ENCODE data around the gene SOCS6.
"Not testable (repeated sequence)": the region's sequence is repeated elsewhere in the genome, so short reads cannot be mapped to it uniquely, and the experiment has no call there.

SOCS6 gene

GRCh38 chr18:70288851-70289328 lies at the start of gene SOCS6:
SOCS6 (plus strand) TSS chr18:70289045; CDS start chr18:70324669, 35,624 bp downstream.
- Mint-ChIP-seq H3K4me3 (peak within 1 kb of the TSS; percentile 44), H3K9me3 (peaks cover 2% of the 10 kb centered on the region), H3K36me3 (no peaks in the 10 kb centered on the region), H3K4me1 (peaks cover 5% of the 10 kb centered on the region), H3K27ac (no peak within 1 kb of the TSS)
- ATAC-seq (peak; percentile 72), DNase-seq (ENCODE audit: low spot score in 2 of 2) (peak; percentile 19 to 67)

- Mint-ChIP-seq H3K4me3 (no peak overlapping the region), H3K4me1 (no peaks in the 10 kb centered on the region), H3K9me3 (no peaks in the 10 kb centered on the region), H3K36me3 (no peaks in the 10 kb centered on the region), H3K27ac (no peak overlapping the region)
- no peak for DNase-seq (ENCODE audit: low spot score in 2 of 2)
- no peak for ATAC-seq
Observed at GRCh38 chr18:70243131-70243929, 45.5 kb upstream of the SOCS6 start.

GRCh38 chr18:70246061-70246466 lies 42.8 kb upstream of the SOCS6 start:
- DNase-seq (ENCODE audit: low spot score in 2 of 2) (no peak), ATAC-seq (no peak)
- no peaks in the 10 kb centered on the region for H3K4me1 Mint-ChIP-seq
- H3K9me3 Mint-ChIP-seq: no peaks in the 10 kb centered on the region
- H3K27ac Mint-ChIP-seq: no peak overlapping the region
- H3K36me3 Mint-ChIP-seq: no peaks in the 10 kb centered on the region
- H3K4me3 Mint-ChIP-seq: no peak overlapping the region

GRCh38 chr18:70249118-70249517 lies 39.7 kb upstream of the SOCS6 start:
- Mint-ChIP-seq H3K4me3 (no peak overlapping the region), H3K27ac (no peak overlapping the region), H3K9me3 (no peaks in the 10 kb centered on the region), H3K4me1 (no peaks in the 10 kb centered on the region), H3K36me3 (no peaks in the 10 kb centered on the region)
- no peak for DNase-seq (ENCODE audit: low spot score in 2 of 2)
- peak; percentile 13 for ATAC-seq

- not testable (repeated sequence) for DNase-seq (ENCODE audit: low spot score in 2 of 2); H3K4me3 Mint-ChIP-seq; H3K4me1 Mint-ChIP-seq; H3K36me3 Mint-ChIP-seq; ATAC-seq; H3K9me3 Mint-ChIP-seq; H3K27ac Mint-ChIP-seq
Observed at GRCh38 chr18:70249861-70250260, 39.0 kb upstream of the SOCS6 start.

- ATAC-seq: no peak
- Mint-ChIP-seq H3K4me1 (no peaks in the 10 kb centered on the region), H3K9me3 (no peaks in the 10 kb centered on the region), H3K4me3 (no peak overlapping the region), H3K36me3 (no peaks in the 10 kb centered on the region), H3K27ac (no peak overlapping the region)
- no peak for DNase-seq (ENCODE audit: low spot score in 2 of 2)
Observed at GRCh38 chr18:70250781-70251180, 38.1 kb upstream of the SOCS6 start.

GRCh38 chr18:70256184-70256583 lies 32.7 kb upstream of the SOCS6 start:
- H3K27ac Mint-ChIP-seq: no peak overlapping the region
- H3K9me3 Mint-ChIP-seq: no peaks in the 10 kb centered on the region
- H3K36me3 Mint-ChIP-seq: no peaks in the 10 kb centered on the region
- DNase-seq (ENCODE audit: low spot score in 2 of 2): no peak
- no peaks in the 10 kb centered on the region for H3K4me1 Mint-ChIP-seq
- ATAC-seq: no peak
- H3K4me3 Mint-ChIP-seq: no peak overlapping the region

GRCh38 chr18:70256994-70257393 lies 31.9 kb upstream of the SOCS6 start:
- Mint-ChIP-seq H3K36me3 (no peaks in the 10 kb centered on the region), H3K9me3 (no peaks in the 10 kb centered on the region), H3K27ac (no peak overlapping the region), H3K4me1 (no peaks in the 10 kb centered on the region), H3K4me3 (no peak overlapping the region)
- no peak for DNase-seq (ENCODE audit: low spot score in 2 of 2)
- no peak for ATAC-seq

- DNase-seq (ENCODE audit: low spot score in 2 of 2) (no peak), ATAC-seq (no peak)
- no peaks in the 10 kb centered on the region for H3K36me3 Mint-ChIP-seq
- no peaks in the 10 kb centered on the region for H3K4me1 Mint-ChIP-seq
- H3K27ac Mint-ChIP-seq: no peak overlapping the region
- H3K9me3 Mint-ChIP-seq: no peaks in the 10 kb centered on the region
- H3K4me3 Mint-ChIP-seq: no peak overlapping the region
Observed at GRCh38 chr18:70258243-70258642, 30.6 kb upstream of the SOCS6 start.

GRCh38 chr18:70260683-70261082 lies 28.2 kb upstream of the SOCS6 start:
- ATAC-seq (peak; percentile 31), DNase-seq (ENCODE audit: low spot score in 2 of 2) (no peak)
- Mint-ChIP-seq H3K4me1 (no peaks in the 10 kb centered on the region), H3K9me3 (no peaks in the 10 kb centered on the region), H3K36me3 (no peaks in the 10 kb centered on the region), H3K27ac (no peak overlapping the region), H3K4me3 (no peak overlapping the region)

- Mint-ChIP-seq H3K4me1 (no peaks in the 10 kb centered on the region), H3K9me3 (no peaks in the 10 kb centered on the region), H3K4me3 (no peak overlapping the region), H3K36me3 (no peaks in the 10 kb centered on the region), H3K27ac (no peak overlapping the region)
- DNase-seq (ENCODE audit: low spot score in 2 of 2) (no peak), ATAC-seq (no peak)
Observed at GRCh38 chr18:70261141-70261788, 27.6 kb upstream of the SOCS6 start.

GRCh38 chr18:70263336-70263735 lies 25.5 kb upstream of the SOCS6 start:
- DNase-seq (ENCODE audit: low spot score in 2 of 2) (no peak), ATAC-seq (no peak)
- H3K9me3 Mint-ChIP-seq: no peaks in the 10 kb centered on the region
- H3K27ac Mint-ChIP-seq: no peak overlapping the region
- no peaks in the 10 kb centered on the region for H3K4me1 Mint-ChIP-seq
- no peak overlapping the region for H3K4me3 Mint-ChIP-seq
- H3K36me3 Mint-ChIP-seq: no peaks in the 10 kb centered on the region

GRCh38 chr18:70271742-70272141 lies 17.1 kb upstream of the SOCS6 start:
- Mint-ChIP-seq H3K36me3 (no peaks in the 10 kb centered on the region), H3K9me3 (peaks cover 18% of the 10 kb centered on the region), H3K27ac (no peak overlapping the region), H3K4me1 (no peaks in the 10 kb centered on the region), H3K4me3 (no peak overlapping the region)
- ATAC-seq (no peak), DNase-seq (ENCODE audit: low spot score in 2 of 2) (no peak)

- ATAC-seq (no peak), DNase-seq (ENCODE audit: low spot score in 2 of 2) (no peak)
- H3K36me3 Mint-ChIP-seq: no peaks in the 10 kb centered on the region
- no peak overlapping the region for H3K27ac Mint-ChIP-seq
- H3K4me1 Mint-ChIP-seq: no peaks in the 10 kb centered on the region
- peaks cover 18% of the 10 kb centered on the region for H3K9me3 Mint-ChIP-seq
- no peak overlapping the region for H3K4me3 Mint-ChIP-seq
Observed at GRCh38 chr18:70273021-70273420, 15.8 kb upstream of the SOCS6 start.

GRCh38 chr18:70276416-70277191 lies 12.2 kb upstream of the SOCS6 start:
- H3K27ac Mint-ChIP-seq: no peak overlapping the region
- DNase-seq (ENCODE audit: low spot score in 2 of 2) (no peak), ATAC-seq (no peak)
- no peaks in the 10 kb centered on the region for H3K4me1 Mint-ChIP-seq
- H3K4me3 Mint-ChIP-seq: no peak overlapping the region
- no peaks in the 10 kb centered on the region for H3K36me3 Mint-ChIP-seq
- H3K9me3 Mint-ChIP-seq: peaks cover 16% of the 10 kb centered on the region

Data from stimulated activated effector memory CD8-positive, alpha-beta T cell treated with anti-CD3 and anti-CD28 coated beads, Interleukin-12 subunit alpha, Interleukin-12 subunit beta, amount 100 ng/mL, for 72 hours (primary cell).